AG04450 (cell line): ENCODE measurements around the gene RBP3. TPM values are rescaled to one million over a fixed set of nuclear protein-coding genes. Genes with fewer than 3 reads are reported as not detected.

Experiments used
- CTCF ChIA-PET: fragments of 300-600, 350-600 bp; formaldehyde crosslinking; extraction: SDS; loops from one replicate; lab custom pipeline; 2022; ENCODE audit warnings: antibody characterized with exemption, inconsistent platforms; lab: Charles Lee
- POLR2A ChIA-PET: fragments of 350-600 bp; formaldehyde crosslinking; extraction: SDS; loops from one replicate; lab custom pipeline; 2021; ENCODE audit warnings: antibody characterized with exemption, inconsistent platforms; lab: Yijun Ruan, JAX
- DNase-seq: peaks from one replicate; pipeline ENCODE4 v3.0.0-alpha.2; 2011; ENCODE audit warnings: low read depth, low spot score
- H3K27ac ChIP-seq: one replicate; pipeline ENCODE4 v1.5.1; 2012; ENCODE audit warnings: low read depth, low read length, control low read depth
- H3K27me3 ChIP-seq: one replicate; pipeline ENCODE4 v1.6.0; 2012; ENCODE audit warnings: low read length; ENCODE audit not compliant: control insufficient read depth, insufficient read depth
- H3K4me3 ChIP-seq: 2 replicates; pipeline ENCODE4 v1.5.1; 2011; ENCODE audit warnings: mild to moderate bottlenecking, low read depth, low read length, control low read depth
- H3K9me3 ChIP-seq: 2 replicates; pipeline ENCODE4 v1.5.1; 2012; ENCODE audit warnings: low read length; ENCODE audit not compliant: control insufficient read depth, insufficient read depth
- polyA plus RNA-seq: library from polyadenylated mRNA; depleted of rRNA; stranded (reverse); fragments of >200 nt; gene quantifications from 2 replicates; pipeline ENCODE4 v1.2.3, GENCODE V29; 2011
- TF ChIP-seq, protein P1 (sequence below): IDR thresholded peaks from 2 replicates; pipeline ENCODE4 v1.5.1; 2011; ENCODE audit warnings: low read depth, low read length, control low read depth, inconsistent platforms

RBP3 gene
- polyA plus RNA-seq, 1 experiment, result not detected

DNA sequence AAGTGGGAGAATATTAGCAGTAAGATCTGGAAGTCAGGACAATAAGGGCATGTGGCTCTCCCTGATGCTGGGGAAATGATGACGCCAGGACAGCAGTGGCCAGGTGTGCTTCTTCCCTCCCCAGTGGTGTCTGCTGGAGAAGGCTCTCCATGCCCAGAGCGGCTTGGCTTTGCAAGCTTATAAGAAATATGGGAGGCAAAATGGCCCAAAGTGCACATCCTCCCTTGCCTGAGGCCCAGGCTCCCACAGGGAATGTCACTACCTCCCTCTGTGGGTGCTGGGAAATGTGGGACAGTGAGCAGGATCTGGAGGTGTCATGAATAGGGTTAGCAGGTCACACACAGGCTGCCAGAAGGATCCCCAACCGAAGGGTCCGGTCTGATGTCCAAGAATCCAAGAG, 53.0 kb downstream of the RBP3 start:
- ChIA-PET CTCF (no interaction called here), POLR2A (no interaction called here)
- peaks cover 8% of the 10 kb centered on the region for H3K27me3 ChIP-seq
- no peak for DNase-seq
- H3K9me3 ChIP-seq, result peaks cover 3% of the 10 kb centered on the region
- H3K4me3 ChIP-seq, result no peak overlapping the region
- TF ChIP-seq, protein P1, sequence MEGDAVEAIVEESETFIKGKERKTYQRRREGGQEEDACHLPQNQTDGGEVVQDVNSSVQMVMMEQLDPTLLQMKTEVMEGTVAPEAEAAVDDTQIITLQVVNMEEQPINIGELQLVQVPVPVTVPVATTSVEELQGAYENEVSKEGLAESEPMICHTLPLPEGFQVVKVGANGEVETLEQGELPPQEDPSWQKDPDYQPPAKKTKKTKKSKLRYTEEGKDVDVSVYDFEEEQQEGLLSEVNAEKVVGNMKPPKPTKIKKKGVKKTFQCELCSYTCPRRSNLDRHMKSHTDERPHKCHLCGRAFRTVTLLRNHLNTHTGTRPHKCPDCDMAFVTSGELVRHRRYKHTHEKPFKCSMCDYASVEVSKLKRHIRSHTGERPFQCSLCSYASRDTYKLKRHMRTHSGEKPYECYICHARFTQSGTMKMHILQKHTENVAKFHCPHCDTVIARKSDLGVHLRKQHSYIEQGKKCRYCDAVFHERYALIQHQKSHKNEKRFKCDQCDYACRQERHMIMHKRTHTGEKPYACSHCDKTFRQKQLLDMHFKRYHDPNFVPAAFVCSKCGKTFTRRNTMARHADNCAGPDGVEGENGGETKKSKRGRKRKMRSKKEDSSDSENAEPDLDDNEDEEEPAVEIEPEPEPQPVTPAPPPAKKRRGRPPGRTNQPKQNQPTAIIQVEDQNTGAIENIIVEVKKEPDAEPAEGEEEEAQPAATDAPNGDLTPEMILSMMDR, result no peak
- no peak overlapping the region for H3K27ac ChIP-seq

DNA sequence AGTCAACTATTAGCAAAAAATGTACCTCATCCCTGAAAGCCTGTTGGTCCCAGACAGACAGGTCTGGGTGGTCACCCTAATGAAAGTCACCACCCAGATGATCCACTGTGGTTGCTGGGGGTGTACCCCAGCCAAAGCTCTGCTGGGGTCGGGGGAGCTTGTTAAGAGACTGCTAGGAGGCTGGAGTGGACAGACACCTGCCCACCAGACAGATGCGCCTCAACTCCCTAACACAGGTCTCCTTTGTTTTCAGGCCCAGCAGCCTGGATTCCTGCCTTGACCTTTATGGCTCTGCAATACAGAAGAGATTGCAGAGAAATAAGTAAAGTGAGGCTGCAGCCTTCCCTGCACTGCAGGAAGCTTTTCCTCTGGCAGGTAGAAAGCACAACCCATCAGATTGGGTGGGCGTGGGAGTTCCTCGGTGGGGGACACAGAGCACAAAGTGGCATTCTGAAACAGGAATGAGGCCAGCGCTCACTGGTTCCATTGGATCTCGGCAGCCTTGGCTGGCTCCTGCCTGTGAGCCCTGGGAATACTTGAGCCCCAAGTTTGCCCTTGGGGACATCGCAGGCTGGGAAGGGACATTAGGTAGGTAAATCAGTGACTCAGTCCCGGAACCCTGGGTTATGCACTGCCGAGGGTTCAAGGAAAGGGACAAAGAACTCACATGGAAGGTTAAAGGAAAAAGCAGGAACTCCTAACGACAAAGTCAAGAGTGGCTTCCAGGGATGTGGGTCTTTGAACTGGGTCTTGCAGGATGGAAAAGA, 53.9 kb downstream of the RBP3 start:
- peaks cover 8% of the 10 kb centered on the region for H3K27me3 ChIP-seq
- TF ChIP-seq, protein P1, result no peak
- peaks cover 3% of the 10 kb centered on the region for H3K9me3 ChIP-seq
- no peak overlapping the region for H3K4me3 ChIP-seq
- ChIA-PET POLR2A (no interaction called here), CTCF (interaction anchor here (0.6 to 0.7 kb wide), 2 partner anchors 25 to 405 kb away, joined by 3 read pairs; no protein-coding TSS in a partner anchor)
- no peak for DNase-seq
- H3K27ac ChIP-seq, result peak overlapping the region; percentile 31

DNA sequence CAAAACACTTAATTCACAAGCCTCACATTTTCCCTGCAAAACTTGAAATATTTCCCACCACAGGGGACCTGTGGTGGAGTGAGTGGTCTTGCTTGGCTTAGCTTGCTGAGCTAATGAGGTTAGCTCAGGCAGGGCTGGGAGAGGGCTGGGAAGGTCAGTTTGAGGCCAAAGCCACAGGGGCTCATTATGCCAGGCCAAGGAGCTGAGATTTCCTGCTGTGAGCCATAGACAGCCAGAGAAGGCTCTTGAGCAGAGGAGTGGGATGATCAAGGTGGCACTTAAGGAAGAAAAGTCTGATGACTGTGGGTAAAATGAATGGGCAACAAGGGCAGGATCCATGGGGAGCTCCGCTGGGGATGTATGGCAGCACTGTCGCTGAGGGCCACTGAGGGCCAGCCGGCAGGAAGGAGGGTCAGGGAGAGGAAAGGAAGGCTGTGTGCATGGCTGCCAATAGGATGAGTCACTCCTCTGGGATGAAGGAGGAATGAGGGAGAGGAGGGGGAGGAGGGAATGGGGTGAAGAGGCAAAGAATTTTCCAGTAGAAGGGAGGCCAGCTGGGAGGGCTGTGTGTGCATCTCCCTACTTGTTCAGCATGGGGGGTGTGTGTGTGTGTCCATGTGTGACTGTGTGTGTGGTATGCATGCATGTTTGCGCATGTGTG, 54.6 kb downstream of the RBP3 start:
- peak overlapping the region; percentile 61 for H3K27ac ChIP-seq
- peaks cover 8% of the 10 kb centered on the region for H3K27me3 ChIP-seq
- POLR2A ChIA-PET, result no interaction called here
- DNase-seq, result peak; percentile 61
- H3K9me3 ChIP-seq, result peaks cover 3% of the 10 kb centered on the region
- CTCF ChIA-PET, result interaction anchor here (0.6 kb wide), 2 partner anchors 24 to 60 kb away, joined by 3 read pairs; no protein-coding TSS in a partner anchor
- TF ChIP-seq, protein P1, result no peak
- H3K4me3 ChIP-seq, result no peak overlapping the region

DNA sequence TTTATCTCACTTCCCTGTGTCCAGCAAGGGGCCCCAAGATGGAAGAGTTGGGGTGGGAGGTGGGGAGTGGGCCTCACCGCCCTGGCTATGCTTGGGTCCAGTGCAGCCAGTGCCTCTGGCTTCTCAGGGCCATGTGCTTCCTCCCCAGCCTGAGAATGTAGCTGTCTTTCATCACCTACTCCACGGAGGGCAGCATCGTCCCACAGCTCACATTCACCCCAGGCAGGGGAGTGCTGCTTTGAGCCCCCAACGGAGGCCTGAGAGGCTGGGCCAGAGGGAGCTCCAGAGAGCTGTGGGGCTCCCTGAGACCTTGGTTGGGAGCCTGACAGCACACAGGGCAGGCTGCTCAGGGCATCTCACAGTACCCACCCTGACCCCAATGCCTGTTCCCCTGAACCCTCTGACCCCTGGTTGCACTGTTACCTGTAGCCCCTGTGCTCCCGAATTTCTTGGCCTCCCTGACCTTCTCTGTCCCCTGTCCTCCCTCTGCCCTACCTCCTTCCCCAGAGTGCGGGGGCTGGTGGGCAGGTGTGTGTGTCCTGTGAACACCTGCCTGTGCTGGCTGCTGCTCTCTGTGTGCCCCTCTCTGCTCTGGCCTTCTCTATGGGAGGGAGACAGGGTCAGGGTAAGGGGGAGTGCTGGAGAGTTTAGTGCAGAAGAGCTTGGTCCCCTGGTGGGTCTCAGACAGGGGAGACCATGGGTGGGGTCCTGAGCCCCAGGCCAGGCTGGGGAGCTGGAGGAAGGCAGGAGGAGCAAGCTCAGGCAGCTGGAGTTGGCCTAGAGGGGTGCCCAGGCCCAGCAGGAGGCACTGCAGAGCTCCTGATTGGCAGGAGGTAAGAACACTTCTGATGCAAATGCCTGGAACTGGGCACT, 55.5 kb downstream of the RBP3 start:
- H3K27me3 ChIP-seq, result peaks cover 2% of the 10 kb centered on the region
- ChIA-PET CTCF (interaction anchor here (0.6 kb wide), 1 partner anchor 61 kb away, joined by 3 read pairs; no protein-coding TSS in a partner anchor), POLR2A (no interaction called here)
- DNase-seq, result no peak
- H3K27ac ChIP-seq, result peak overlapping the region; percentile 61
- no peaks in the 10 kb centered on the region; the same call in 1 of the 2 replicates for H3K9me3 ChIP-seq
- TF ChIP-seq, protein P1, result no peak
- H3K4me3 ChIP-seq, result no peak overlapping the region
